Activated CD4-positive, alpha-beta T cell treated with anti-CD3 and anti-CD28 coated beads for 24 hours (primary cell): ENCODE results near the gene PASK.
"Not testable (repeated sequence)": the region's sequence is repeated elsewhere in the genome, so short reads cannot be mapped to it uniquely, and the experiment has no call there.

Experiments
- DNase-seq, 2 donors: peaks; one replicate each; pipeline ENCODE4 v3.0.0-alpha.2; 2020; ENCODE audit warnings: low read depth in 2 of 2

The PASK gene

GRCh38 chr2:241148891-241149674 is at the start of gene PASK:
TSS of gene PASK (minus strand) at chr2:241149472. CDS start at chr2:241143032, 6,440 bp downstream.
- DNase-seq, result peak; percentile 84 to 91

- DNase-seq, result no peak
Measured at GRCh38 chr2:241198381-241199279, 49.4 kb upstream of the PASK start.

DNA sequence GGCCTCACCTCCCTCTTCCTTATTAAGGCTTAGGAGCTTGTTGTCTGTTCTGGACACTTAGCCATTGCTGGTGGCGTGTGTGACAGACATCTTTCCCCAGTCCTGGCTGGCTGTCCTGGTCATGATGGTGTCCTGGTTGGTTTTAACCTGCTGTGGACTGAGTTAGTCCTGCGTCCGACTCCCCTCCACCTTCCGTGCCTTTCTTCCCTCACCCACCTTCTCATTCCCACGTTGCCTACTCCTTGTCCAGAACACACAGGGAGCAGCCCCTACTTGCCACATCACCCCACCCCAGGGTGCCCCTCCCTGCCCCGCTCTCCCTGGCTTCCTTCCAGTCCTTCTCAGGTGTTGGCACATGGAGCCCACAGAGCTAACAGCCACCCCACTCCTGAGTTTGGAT is 48.7 kb upstream of the PASK start:
- DNase-seq, result no peak

- not testable (repeated sequence) for DNase-seq
Measured at GRCh38 chr2:241197246-241197645, 48.0 kb upstream of the PASK start.

- DNase-seq, result no peak
Measured at GRCh38 chr2:241195506-241196130, 46.3 kb upstream of the PASK start.

DNA sequence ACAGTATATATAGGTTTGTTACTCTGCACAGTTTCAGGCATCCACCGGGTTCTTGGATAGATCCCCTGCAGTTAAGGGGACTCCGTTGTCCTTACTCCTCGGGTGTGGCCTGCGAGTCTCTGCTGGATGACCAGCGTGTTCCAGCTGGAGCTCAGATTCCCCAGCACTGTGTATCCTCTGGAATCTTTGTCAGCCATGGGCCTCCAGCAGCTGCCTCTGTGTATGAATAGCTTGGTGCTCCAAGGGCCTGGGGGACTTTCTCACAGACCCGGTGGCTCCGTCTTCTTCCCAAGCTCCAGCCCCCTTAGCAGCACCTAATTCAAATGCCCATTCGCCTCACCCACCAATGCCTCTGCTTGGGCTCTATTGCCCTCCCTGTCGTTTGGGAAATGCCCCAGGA is 45.5 kb upstream of the PASK start:
- no peak for DNase-seq

DNA sequence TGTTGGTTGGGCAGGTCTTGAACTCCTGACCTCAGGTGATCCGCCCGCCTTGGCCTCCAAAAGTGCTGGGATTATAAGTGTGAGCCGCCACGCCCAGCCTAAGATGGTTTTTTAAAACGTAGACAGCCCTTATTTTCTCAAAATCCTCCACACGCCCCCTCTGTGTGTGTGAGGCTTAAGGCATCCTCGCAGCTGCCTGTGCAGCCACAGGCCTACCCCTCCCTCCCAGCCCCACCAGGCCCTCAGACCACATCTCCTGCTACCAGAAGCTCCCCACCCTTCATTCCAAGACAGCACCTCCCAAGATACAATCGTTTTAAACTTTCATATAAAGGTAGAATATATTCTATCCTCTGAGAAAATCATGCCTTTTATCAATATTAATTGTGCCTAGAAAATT is 44.0 kb upstream of the PASK start:
- no peak for DNase-seq

GRCh38 chr2:241191081-241191480 is 41.8 kb upstream of the PASK start:
- DNase-seq, result no peak

GRCh38 chr2:241190291-241190981 is 41.2 kb upstream of the PASK start:
- no peak for DNase-seq

DNA sequence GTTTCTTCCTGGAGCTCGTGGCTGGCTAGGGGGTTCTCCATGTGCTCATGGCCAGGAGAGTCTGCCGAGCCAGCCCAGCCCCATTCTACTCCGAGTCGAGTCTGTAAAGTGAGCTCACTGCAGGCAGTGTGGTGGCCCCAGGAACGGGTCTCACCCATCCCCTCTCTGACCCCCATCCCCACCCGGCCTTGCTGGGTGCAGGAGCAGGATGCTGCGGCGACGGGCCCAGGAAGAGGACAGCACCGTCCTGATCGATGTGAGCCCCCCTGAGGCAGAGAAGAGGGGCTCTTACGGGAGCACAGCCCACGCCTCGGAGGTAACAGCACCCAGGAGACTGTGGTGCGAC is 40.6 kb upstream of the PASK start:
- no peak for DNase-seq

- no peak for DNase-seq
Measured at GRCh38 chr2:241189093-241189855, 40.0 kb upstream of the PASK start.

DNA sequence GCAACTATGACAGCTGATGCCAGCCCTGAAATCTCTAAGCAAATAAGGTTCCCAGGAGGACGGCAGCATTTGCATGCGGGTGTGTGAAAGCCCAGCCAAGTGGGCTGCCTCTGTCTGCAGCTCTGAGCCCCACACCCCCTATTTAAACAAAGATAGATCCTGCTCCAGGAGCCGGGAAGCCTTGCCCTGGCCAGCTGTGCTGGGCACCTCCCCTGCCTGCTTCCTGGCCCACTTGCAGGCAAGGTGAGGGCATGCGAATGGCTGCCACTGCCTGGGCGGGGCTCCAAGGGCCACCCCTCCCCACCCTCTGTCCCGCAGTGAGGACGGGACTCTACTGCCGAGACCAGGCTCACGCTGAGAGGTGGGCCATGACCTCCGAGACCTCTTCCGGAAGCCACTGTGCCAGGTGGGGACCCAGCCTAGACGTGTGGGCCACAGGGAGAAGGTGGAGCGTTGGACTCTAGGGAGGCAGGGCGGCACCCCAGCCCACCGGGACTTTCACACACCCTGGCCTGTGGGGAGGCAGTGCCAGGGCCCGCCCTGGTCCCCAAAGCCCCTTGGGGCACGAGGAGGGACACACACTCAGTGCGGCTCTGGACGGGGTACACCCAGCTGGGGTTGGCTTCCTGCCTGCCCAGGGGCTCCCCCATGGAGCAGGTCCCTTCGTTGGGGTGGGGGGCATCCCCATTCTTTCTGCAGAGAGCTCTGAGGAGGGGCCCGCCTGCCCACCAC is 39.3 kb upstream of the PASK start, which contains the start of gene ANO7:
Gene ANO7 (plus strand): TSS at position 317 of the 732 bp plus-strand sequence. CDS start 1,387 bp downstream, outside the sequence.
- DNase-seq, result no peak

DNA sequence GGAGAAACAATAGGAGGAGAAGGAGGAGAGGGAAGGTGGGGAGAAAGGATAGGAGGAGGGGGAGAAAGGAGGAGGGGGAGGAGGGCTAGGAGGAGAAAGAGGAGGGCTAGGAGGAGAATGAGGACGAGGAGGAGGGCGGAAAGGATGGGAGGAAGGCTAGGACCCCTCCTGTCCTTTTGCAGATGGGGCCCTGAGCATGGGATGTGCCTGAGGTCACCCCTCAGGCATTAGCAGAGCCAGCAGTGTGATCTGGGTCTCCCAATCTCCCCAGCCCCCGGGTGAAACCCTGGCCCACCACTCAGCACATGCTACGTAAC is 38.6 kb upstream of the PASK start:
- DNase-seq, result no peak

DNA sequence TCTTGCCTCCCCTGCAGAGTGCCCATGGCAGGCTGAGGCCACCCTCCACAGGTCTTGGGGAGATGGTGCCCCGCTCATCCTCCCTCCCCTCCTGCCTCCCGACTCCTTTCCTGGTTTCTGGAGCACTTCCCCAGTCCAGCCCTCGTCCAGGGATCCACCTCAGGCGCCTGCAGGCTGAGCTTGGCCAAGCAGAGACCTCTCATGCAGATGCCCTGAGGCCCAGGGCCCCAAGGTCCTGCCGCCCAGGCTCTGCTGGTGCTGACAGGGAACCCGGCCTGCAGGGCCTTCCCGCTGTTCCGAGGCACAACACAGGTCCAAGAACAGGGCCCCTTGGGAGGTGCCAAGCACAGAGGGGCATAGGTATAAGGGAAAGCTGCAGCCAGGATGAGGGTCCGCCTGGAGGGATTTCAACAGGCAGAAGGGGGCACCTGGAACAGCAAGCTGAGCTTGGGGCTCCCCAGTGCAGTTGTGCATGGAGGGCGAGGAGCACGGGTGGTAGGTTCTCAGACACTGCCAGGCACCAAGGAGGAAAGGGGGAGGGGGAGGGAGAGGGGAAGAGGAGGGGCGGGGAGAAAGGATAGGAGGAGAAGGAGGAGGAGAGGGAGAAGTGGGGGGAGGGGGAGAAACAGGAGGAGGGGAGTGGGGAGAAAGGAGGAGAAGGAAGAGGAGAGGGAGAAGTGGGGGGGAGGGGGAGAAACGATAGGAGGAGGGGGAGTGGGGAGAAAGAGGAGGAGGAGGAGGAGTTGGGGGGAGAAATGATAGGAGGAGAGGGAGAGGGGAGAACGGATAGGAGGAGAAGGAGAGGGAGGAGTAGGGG is 38.0 kb upstream of the PASK start:
- DNase-seq, result no peak

- DNase-seq, result no peak
Measured at GRCh38 chr2:241185961-241186360, 36.7 kb upstream of the PASK start.

DNA sequence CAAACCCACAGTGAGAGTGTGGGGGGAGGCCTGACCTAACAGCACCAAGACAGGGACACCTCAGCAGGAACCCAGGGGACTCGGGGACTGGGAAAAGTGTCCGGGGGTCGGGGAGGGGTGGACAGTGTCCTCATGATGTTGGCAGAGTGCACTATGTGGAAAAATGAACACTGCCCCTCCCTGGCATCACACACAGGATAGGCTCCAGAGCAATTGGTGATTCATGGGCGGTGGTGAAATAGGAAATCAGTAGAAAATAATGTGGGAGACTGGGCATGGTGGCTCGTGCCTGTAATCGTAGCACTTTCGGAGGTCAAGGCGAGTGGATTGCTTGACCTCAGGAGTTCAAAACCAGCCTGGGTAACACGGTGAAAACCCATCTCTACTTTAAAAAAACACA is 35.6 kb upstream of the PASK start:
- DNase-seq, result no peak

GRCh38 chr2:241183221-241183620 is 33.9 kb upstream of the PASK start:
- DNase-seq, result no peak

DNA sequence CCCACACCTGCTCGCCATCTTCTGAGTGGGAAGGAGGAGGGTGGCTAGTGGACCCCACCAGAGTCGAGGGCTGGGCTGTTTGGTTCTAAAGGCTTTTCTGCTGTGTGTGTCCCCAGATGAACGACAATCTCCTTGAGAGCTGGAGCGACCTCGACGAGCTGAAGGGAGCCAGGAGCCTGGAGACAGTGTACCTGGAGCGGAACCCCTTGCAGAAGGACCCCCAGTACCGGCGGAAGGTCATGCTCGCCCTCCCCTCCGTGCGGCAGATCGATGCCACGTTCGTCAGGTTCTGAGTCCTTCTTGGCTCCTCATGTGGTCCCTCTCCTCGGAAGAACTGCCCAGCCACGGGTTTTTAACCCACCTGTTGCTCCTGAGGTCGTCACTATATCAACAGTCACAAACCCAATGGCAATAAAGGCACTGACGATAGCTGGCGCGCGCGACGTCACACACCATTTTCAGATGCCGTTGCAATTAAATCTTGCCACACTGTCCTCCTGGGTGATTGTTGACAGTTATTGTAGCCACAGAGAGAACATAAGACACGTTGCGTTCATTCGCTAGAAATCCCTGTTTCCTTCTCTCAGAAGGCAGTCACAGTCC is 33.4 kb upstream of the PASK start:
- no peak for DNase-seq

- no peak for DNase-seq
Measured at GRCh38 chr2:241182126-241182525, 32.9 kb upstream of the PASK start.
